Activated CD4-positive, alpha-beta memory T cell treated with anti-CD3 and anti-CD28 coated beads for 36 hours (primary cell): ENCODE data around the gene SPARC. TPM values are rescaled to one million over a fixed set of nuclear protein-coding genes. Genes with fewer than 3 reads are reported as not detected.

ENCODE experiments used
- CTCF ChIA-PET: fragments of 350-600 bp; sonication (Branson Sonifier 250); formaldehyde crosslinking; loops from one replicate; lab custom pipeline; 2021; ENCODE audit warnings: antibody characterized with exemption, inconsistent platforms; lab: Charles Lee
- POLR2A ChIA-PET: fragments of 350-600 bp; sonication (Branson Sonifier 250); formaldehyde crosslinking; loops from one replicate; lab custom pipeline; 2021; ENCODE audit warnings: antibody characterized with exemption; lab: Charles Lee
- DNase-seq: peaks from one replicate; pipeline ENCODE4 v3.0.0-alpha.2; 2020
- H3K27ac Mint-ChIP-seq: one replicate; pipeline ENCODE4 v1.8.0; 2021; ENCODE audit warnings: mixed read lengths
- H3K27me3 Mint-ChIP-seq: one replicate; pipeline ENCODE4 v1.8.0; 2021; ENCODE audit warnings: mixed read lengths
- H3K36me3 Mint-ChIP-seq: one replicate; pipeline ENCODE4 v1.8.0; 2021; ENCODE audit warnings: mixed read lengths
- H3K4me1 Mint-ChIP-seq: one replicate; pipeline ENCODE4 v1.8.0; 2021; ENCODE audit warnings: low read depth, mixed read lengths
- H3K4me3 Mint-ChIP-seq: one replicate; pipeline ENCODE4 v1.8.0; 2021; ENCODE audit warnings: mild to moderate bottlenecking, mixed read lengths
- H3K9me3 Mint-ChIP-seq: one replicate; pipeline ENCODE4 v1.8.0; 2021; ENCODE audit warnings: mixed read lengths
- intact Hi-C: fragments of 100-400 bp; cut with micrococcal nuclease; formaldehyde crosslinking; loops from one replicate; pipeline ENCODE4 v1.15.1; 2023
- total RNA-seq, 2 experiments: library from RNA; stranded (reverse); gene quantifications; one replicate each; pipeline ENCODE4 v1.2.3, GENCODE V29; 2021

SPARC gene
- total RNA-seq, 2 experiments from 2014 or later: not detected

GRCh38 chr5:151664694-151665585 is 21.8 kb downstream of the SPARC start:
- Mint-ChIP-seq H3K4me1 (peaks cover 15% of the 10 kb centered on the region), H3K36me3 (no peaks in the 10 kb centered on the region), H3K9me3 (no peaks in the 10 kb centered on the region), H3K27ac (no peak overlapping the region), H3K27me3 (peaks cover 3% of the 10 kb centered on the region), H3K4me3 (no peak overlapping the region)
- ChIA-PET POLR2A (no interaction called here), CTCF (interaction anchor here (1.0 to 2.5 kb wide), 4 partner anchors 12 to 106 kb away, joined by 3 to 6 read pairs (median 5); no protein-coding TSS in a partner anchor)
- no peak for DNase-seq
- intact Hi-C loops: loop anchor here (5.0 kb wide), 1 partner anchor 92 kb away; the partner anchor contains the start of gene ATOX1

DNA sequence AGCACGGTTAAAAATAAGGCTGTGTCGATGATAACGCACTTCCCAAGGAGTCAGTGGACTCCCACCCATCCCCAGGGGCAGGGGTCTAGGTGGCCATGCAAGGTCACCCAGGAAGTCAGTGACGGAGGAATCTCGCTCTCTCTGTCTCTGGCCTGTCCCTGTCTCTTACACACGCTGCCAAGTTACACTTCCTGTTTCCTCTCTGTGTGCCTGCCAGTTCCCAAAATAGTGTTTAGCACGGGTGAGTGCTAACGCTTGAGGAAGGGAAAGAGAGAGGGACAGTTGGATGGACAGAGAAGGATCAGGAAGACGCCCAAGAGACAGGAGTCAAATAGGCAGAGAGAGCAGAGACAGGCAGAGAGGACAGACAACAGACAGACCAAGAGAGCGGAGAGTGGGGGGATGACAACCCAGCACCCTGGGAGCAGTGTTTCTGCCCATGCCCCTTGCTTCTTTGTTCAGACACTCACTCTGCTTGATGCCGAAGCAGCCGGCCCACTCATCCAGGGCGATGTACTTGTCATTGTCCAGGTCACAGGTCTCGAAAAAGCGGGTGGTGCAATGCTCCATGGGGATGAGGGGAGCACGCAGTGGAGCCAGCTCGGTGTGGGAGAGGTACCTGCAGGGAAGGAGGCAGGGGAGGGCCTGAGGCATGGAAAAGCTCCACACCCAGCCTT is 23.0 kb downstream of the SPARC start:
- peaks cover 3% of the 10 kb centered on the region for H3K27me3 Mint-ChIP-seq
- H3K27ac Mint-ChIP-seq: no peak overlapping the region
- intact Hi-C loops: loop anchor here (5.0 kb wide), 1 partner anchor 94 kb away; the partner anchor contains the start of gene ATOX1
- DNase-seq: no peak
- no peaks in the 10 kb centered on the region for H3K9me3 Mint-ChIP-seq
- H3K4me3 Mint-ChIP-seq: no peak overlapping the region
- H3K4me1 Mint-ChIP-seq: peaks cover 15% of the 10 kb centered on the region
- H3K36me3 Mint-ChIP-seq: no peaks in the 10 kb centered on the region
- ChIA-PET CTCF (interaction anchor here (1.8 to 3.7 kb wide), 3 partner anchors 11 to 107 kb away, joined by 6 to 58 read pairs (median 6); no protein-coding TSS in a partner anchor), POLR2A (no interaction called here)

DNA sequence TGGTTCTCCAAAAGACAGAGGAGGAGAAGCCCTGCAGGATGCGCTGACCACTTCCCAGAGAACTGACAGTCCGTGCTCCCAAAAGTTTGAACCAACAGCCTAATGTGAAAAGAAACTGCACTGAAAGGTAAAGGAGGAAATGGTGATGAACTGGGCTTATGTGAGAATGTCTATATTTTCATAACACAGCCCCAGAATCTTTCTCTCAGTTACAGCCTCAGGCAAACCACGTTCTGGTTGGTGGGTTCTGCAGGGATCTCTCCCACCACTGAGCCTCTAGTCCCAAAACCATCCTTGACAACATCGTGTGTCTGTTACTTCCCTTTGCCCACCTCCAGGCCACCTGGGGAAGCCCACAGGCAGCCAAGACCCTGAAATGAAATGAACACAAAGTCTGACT is 23.9 kb downstream of the SPARC start:
- Mint-ChIP-seq H3K27me3 (peaks cover 3% of the 10 kb centered on the region), H3K4me1 (peaks cover 15% of the 10 kb centered on the region), H3K27ac (no peak overlapping the region), H3K36me3 (no peaks in the 10 kb centered on the region), H3K4me3 (no peak overlapping the region), H3K9me3 (no peaks in the 10 kb centered on the region)
- intact Hi-C loops: loop anchor here (1.0 to 5.0 kb wide), 2 partner anchors 58 to 94 kb away; partner anchors contain the start of gene ATOX1
- DNase-seq: no peak
- CTCF ChIA-PET: interaction anchor here (1.8 to 3.7 kb wide), 4 partner anchors 10 to 480 kb away, joined by 6 to 58 read pairs (median 8); partner anchors contain the start of gene SLC36A1
- POLR2A ChIA-PET: no interaction called here

DNA sequence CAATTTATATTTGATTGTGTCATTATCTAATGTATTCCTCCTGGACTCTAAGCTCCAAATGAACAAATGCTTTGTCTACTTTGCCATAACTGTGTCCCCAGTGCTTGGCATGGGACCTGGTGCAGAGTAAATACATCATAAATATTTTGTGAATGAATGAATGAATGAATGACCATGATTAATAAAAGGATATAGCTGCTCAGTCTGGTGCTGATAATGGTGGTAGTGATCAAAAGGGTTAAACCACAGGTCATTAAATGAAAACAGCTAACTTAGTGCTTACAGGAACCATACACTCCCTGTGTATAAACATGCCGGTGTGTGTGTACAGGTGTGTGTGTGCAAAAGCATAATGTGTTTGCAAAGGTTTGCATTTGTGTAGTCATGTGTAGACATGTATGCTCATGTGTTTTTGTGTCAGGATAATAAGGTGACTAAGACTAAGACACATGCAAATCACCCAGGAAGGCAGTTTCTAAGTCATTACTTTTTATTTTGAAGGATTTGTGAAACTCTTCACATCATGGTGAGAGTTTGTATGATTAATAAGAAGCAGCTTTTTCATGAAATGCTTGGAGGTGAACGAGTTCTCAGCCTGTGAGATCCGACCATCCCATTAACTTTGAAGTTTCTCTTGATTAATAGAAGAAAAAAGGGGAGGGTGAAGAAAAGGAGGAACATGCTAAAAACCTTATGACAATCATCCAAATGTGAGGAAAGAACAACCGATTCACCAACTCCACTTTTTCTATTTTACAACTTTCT is 24.6 kb downstream of the SPARC start:
- ChIA-PET CTCF (interaction anchor here (0.8 to 3.7 kb wide), 8 partner anchors 10 to 481 kb away, joined by 3 to 58 read pairs (median 8); partner anchors contain the start of genes G3BP1 and SLC36A1), POLR2A (no interaction called here)
- Mint-ChIP-seq H3K36me3 (no peaks in the 10 kb centered on the region), H3K9me3 (no peaks in the 10 kb centered on the region), H3K27ac (no peak overlapping the region), H3K4me1 (peaks cover 15% of the 10 kb centered on the region), H3K4me3 (no peak overlapping the region), H3K27me3 (peaks cover 3% of the 10 kb centered on the region)
- intact Hi-C loops: loop anchor here (1.0 to 5.0 kb wide), 2 partner anchors 59 to 95 kb away; partner anchors contain the start of gene ATOX1
- no peak for DNase-seq

- no peak for DNase-seq
- ChIA-PET CTCF (interaction anchor here (0.9 to 3.7 kb wide), 11 partner anchors 9 to 482 kb away, joined by 3 to 58 read pairs (median 5); partner anchors contain the start of gene G3BP1), POLR2A (no interaction called here)
- Mint-ChIP-seq H3K36me3 (no peaks in the 10 kb centered on the region), H3K27ac (no peak overlapping the region), H3K27me3 (peaks cover 3% of the 10 kb centered on the region), H3K4me1 (peaks cover 15% of the 10 kb centered on the region), H3K9me3 (no peaks in the 10 kb centered on the region), H3K4me3 (no peak overlapping the region)
- intact Hi-C loops: loop anchor here (5.0 kb wide), 1 partner anchor 96 kb away; the partner anchor contains the start of gene ATOX1
These were observed 25.9 kb downstream of the SPARC start for GRCh38 chr5:151660616-151661495.

DNA sequence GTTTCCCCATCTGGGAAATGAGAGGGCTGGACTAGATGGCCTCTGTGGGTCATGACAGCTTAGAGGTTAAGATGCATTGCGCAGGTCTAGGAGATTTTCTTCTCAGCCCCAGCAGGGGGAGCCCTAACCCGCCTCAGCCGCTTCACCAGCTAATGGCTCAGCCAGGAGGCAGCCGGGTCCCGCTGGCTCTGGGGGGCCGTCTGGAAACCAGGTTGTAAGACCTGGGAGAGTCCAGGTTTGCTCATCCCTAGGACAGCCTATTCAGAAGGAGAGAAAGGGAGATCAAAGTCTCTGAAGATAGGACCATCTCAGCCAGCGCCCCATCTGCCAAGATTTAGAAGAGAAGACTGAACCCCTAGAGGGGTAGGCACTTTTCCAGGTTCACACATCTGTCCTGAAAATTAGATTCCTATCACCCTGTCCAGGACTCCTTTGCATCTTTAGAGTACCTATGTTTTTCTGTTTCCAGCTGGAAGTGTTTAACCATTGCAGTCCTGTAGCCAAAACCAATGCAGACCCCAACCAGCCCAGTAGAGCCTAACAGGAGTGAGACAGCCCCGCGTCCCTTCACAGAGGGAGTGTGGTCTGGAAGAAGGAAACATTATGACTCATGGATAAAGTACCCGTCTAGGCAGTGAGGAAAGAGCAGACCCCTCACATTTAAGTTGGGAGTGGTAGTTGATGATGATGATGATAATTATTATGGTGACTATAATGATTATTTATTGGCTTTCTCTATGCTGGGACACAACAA is 27.5 kb downstream of the SPARC start:
- peak; percentile 88 for DNase-seq
- H3K27ac Mint-ChIP-seq: no peak overlapping the region
- no peaks in the 10 kb centered on the region for H3K36me3 Mint-ChIP-seq
- H3K27me3 Mint-ChIP-seq: peaks cover 3% of the 10 kb centered on the region
- peaks cover 15% of the 10 kb centered on the region for H3K4me1 Mint-ChIP-seq
- CTCF ChIA-PET: interaction anchor here (0.6 to 3.9 kb wide), 48 partner anchors 8 to 846 kb away, joined by 3 to 156 read pairs (median 4); partner anchors contain the start of genes G3BP1 and SLC36A1
- H3K4me3 Mint-ChIP-seq: no peak overlapping the region
- H3K9me3 Mint-ChIP-seq: no peaks in the 10 kb centered on the region
- intact Hi-C loops: loop anchor here (1.0 to 5.0 kb wide), 5 partner anchors 60 to 848 kb away; partner anchors contain the start of gene G3BP1
- POLR2A ChIA-PET: interaction anchor here (1.1 kb wide), 1 partner anchor 112 kb away, joined by 6 read pairs; the partner anchor contains the start of gene G3BP1

GRCh38 chr5:151657114-151657513 is 29.6 kb downstream of the SPARC start:
- DNase-seq: no peak
- intact Hi-C loops: loop anchor here (5.0 kb wide), 2 partner anchors 485 to 850 kb away; no protein-coding TSS in a partner anchor
- no peaks in the 10 kb centered on the region for H3K36me3 Mint-ChIP-seq
- no peak overlapping the region for H3K4me3 Mint-ChIP-seq
- ChIA-PET POLR2A (interaction anchor here (0.7 kb wide), 1 partner anchor 378 kb away, joined by 3 read pairs; no protein-coding TSS in a partner anchor), CTCF (interaction anchor here (0.9 to 3.9 kb wide), 6 partner anchors 9 to 486 kb away, joined by 3 to 156 read pairs (median 6); partner anchors contain the start of gene G3BP1)
- no peak overlapping the region for H3K27ac Mint-ChIP-seq
- H3K9me3 Mint-ChIP-seq: no peaks in the 10 kb centered on the region
- peaks cover 2% of the 10 kb centered on the region for H3K4me1 Mint-ChIP-seq
- H3K27me3 Mint-ChIP-seq: peaks cover 3% of the 10 kb centered on the region

- H3K9me3 Mint-ChIP-seq: no peaks in the 10 kb centered on the region
- peaks cover 3% of the 10 kb centered on the region for H3K27me3 Mint-ChIP-seq
- DNase-seq: no peak
- ChIA-PET POLR2A (no interaction called here), CTCF (interaction anchor here (1.1 to 3.9 kb wide), 4 partner anchors 8 to 145 kb away, joined by 3 to 156 read pairs (median 22); partner anchors contain the start of gene G3BP1)
- intact Hi-C loops: loop anchor here (5.0 kb wide), 2 partner anchors 486 to 851 kb away; no protein-coding TSS in a partner anchor
- no peak overlapping the region for H3K27ac Mint-ChIP-seq
- no peak overlapping the region for H3K4me3 Mint-ChIP-seq
- H3K4me1 Mint-ChIP-seq: peaks cover 3% of the 10 kb centered on the region
- H3K36me3 Mint-ChIP-seq: no peaks in the 10 kb centered on the region
These were observed 30.4 kb downstream of the SPARC start for GRCh38 chr5:151656311-151656710.

DNA sequence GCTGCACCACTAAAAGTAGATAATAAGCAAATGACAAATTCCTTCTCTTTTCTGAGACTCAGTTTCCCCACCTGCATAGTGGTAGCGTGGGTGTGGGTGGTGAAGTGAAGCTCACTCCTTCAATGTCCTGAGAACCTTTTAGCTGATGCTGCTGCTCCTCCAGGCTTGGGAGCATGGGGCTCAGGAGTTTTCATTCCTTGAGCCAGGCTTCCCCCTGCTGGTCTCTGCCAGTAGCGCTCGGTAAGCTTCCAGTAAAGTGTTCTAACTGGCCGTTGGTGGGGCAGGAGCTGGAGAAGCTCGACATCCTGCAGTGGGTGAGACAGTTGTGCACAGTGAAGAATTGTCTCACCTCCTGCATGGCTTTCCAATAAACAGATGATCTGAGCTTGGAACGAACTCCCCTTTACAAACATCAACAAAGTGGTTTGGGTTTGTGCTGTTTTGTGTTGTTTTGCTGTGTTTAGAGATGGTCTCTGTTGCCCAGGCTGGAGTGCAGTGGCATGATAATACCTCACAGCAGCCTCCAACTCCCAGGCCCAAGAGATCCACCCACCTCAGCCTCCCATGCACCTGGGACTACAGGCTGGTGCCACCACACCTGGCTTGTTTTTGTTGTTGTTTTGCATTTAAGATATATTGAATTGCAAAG is 34.6 kb downstream of the SPARC start:
- Mint-ChIP-seq H3K4me1 (peaks cover 5% of the 10 kb centered on the region), H3K27ac (no peak overlapping the region), H3K27me3 (no peaks in the 10 kb centered on the region), H3K9me3 (no peaks in the 10 kb centered on the region), H3K36me3 (no peaks in the 10 kb centered on the region), H3K4me3 (no peak overlapping the region)
- ChIA-PET CTCF (interaction anchor here (0.6 to 6.3 kb wide), 65 partner anchors 9 to 998 kb away, joined by 3 to 116 read pairs (median 4); partner anchors contain the start of genes ATOX1, G3BP1, GM2A and SLC36A1), POLR2A (interaction anchor here (1.4 kb wide), 1 partner anchor 205 kb away, joined by 6 read pairs; the partner anchor contains the start of gene SLC36A1)
- DNase-seq: peak; percentile 86
- intact Hi-C loops: loop anchor here (1.0 to 2.0 kb wide), 3 partner anchors 129 to 205 kb away; partner anchors contain the start of gene SLC36A1
